Activated T-cell treated with anti-CD3 and anti-CD28 coated beads for 24 hours (primary cell): ENCODE data around the gene HRH2.
"Not testable (repeated sequence)": the region's sequence is repeated elsewhere in the genome, so short reads cannot be mapped to it uniquely, and the experiment has no call there.

Source experiments
- DNase-seq: peaks from one replicate; pipeline ENCODE4 v3.0.0-alpha.2; 2020; ENCODE audit warnings: low read depth

HRH2 gene

GRCh38 chr5:175740014-175740413 is 82.1 kb downstream of the HRH2 start:
- no peak for DNase-seq

GRCh38 chr5:175741556-175741955 is 83.7 kb downstream of the HRH2 start:
- DNase-seq, result no peak

- DNase-seq, result no peak
Measured at GRCh38 chr5:175742290-175742994, 84.6 kb downstream of the HRH2 start.

GRCh38 chr5:175743676-175744210 is 85.9 kb downstream of the HRH2 start:
- no peak for DNase-seq

- DNase-seq, result no peak
Measured at GRCh38 chr5:175745210-175745609, 87.3 kb downstream of the HRH2 start.

- no peak for DNase-seq
Measured at GRCh38 chr5:175746851-175747250, 89.0 kb downstream of the HRH2 start.

- no peak for DNase-seq
Measured at GRCh38 chr5:175747539-175748060, 89.7 kb downstream of the HRH2 start.

- DNase-seq, result no peak
Measured at GRCh38 chr5:175748650-175749049, 90.8 kb downstream of the HRH2 start.

- no peak for DNase-seq
Measured at GRCh38 chr5:175749591-175749990, 91.7 kb downstream of the HRH2 start.

- DNase-seq, result no peak
Measured at GRCh38 chr5:175750511-175750931, 92.7 kb downstream of the HRH2 start.

GRCh38 chr5:175751369-175751768 is 93.5 kb downstream of the HRH2 start:
- no peak for DNase-seq

GRCh38 chr5:175752826-175753535 is 95.1 kb downstream of the HRH2 start:
- no peak for DNase-seq

GRCh38 chr5:175753536-175754402 is 95.9 kb downstream of the HRH2 start:
- no peak for DNase-seq

- not testable (repeated sequence) for DNase-seq
Measured at GRCh38 chr5:175759991-175760390, 102.1 kb downstream of the HRH2 start.
